KMS-11 (cell line): ENCODE results near the gene CDC42EP1.

Experiments
- H2AFZ ChIP-seq: fragments of 200-600 bp; sonication (generic); 2 replicates; pipeline ENCODE4 v1.6.1; 2016; ENCODE audit warnings: antibody characterized with exemption, mixed run types, low read depth
- H3K27ac ChIP-seq: fragments of 200-600 bp; sonication (generic); 2 replicates; pipeline ENCODE4 v1.6.1; 2016; ENCODE audit warnings: mild to moderate bottlenecking, mixed run types
- H3K27me3 ChIP-seq: fragments of 200-600 bp; sonication (generic); 2 replicates; pipeline ENCODE4 v1.6.1; 2017; ENCODE audit warnings: mild to moderate bottlenecking, low read depth, mixed run types, moderate library complexity; ENCODE audit not compliant: insufficient read depth
- H3K36me3 ChIP-seq: fragments of 200-600 bp; sonication (generic); 2 replicates; pipeline ENCODE4 v1.6.1; 2017; ENCODE audit warnings: mild to moderate bottlenecking, mixed run types; ENCODE audit not compliant: insufficient read depth
- H3K4me1 ChIP-seq: fragments of 200-600 bp; sonication (generic); 2 replicates; pipeline ENCODE4 v1.6.1; 2016; ENCODE audit warnings: mild to moderate bottlenecking, low read depth, mixed run types; ENCODE audit not compliant: poor library complexity, severe bottlenecking
- H3K4me2 ChIP-seq: fragments of 200-600 bp; sonication (generic); 2 replicates; pipeline ENCODE4 v1.7.0; 2016; ENCODE audit warnings: mild to moderate bottlenecking, mixed run types
- H3K4me3 ChIP-seq: fragments of 200-600 bp; sonication (generic); IDR thresholded peaks from 2 replicates; pipeline ENCODE4 v1.6.1; 2017; ENCODE audit warnings: low read depth, low read length, mixed read lengths; ENCODE audit not compliant: insufficient read depth
- H3K79me2 ChIP-seq: fragments of 200-600 bp; sonication (generic); 2 replicates; pipeline ENCODE4 v1.6.1; 2016; ENCODE audit warnings: low read depth, mixed run types; ENCODE audit not compliant: insufficient read depth
- H3K9ac ChIP-seq: fragments of 200-600 bp; sonication (generic); 2 replicates; pipeline ENCODE4 v1.6.1; 2016; ENCODE audit warnings: mild to moderate bottlenecking, mixed run types
- H4K20me1 ChIP-seq: fragments of 200-600 bp; sonication (generic); 2 replicates; pipeline ENCODE4 v1.6.1; 2016; ENCODE audit warnings: mild to moderate bottlenecking, mixed run types; ENCODE audit not compliant: insufficient read depth
- CTCF ChIP-seq: fragments of 200-600 bp; sonication (generic); conservative IDR thresholded peaks from 2 replicates; pipeline ENCODE4 v1.6.1; 2017; ENCODE audit warnings: low read depth, mild to moderate bottlenecking, antibody characterized with exemption, low read length, moderate library complexity, mixed read lengths

Gene CDC42EP1

GRCh38 chr22:37566329-37566837 is 6.1 kb downstream of the CDC42EP1 start:
- H3K27ac ChIP-seq, result no peak overlapping the region
- H2AFZ ChIP-seq, result no peak overlapping the region
- peaks cover 15% of the 10 kb centered on the region for H3K4me1 ChIP-seq
- no peaks in the 10 kb centered on the region for H4K20me1 ChIP-seq
- no peak for TF ChIP-seq CTCF
- no peaks in the 10 kb centered on the region for H3K79me2 ChIP-seq
- H3K36me3 ChIP-seq, result no peaks in the 10 kb centered on the region
- no peak overlapping the region for H3K4me3 ChIP-seq
- peaks cover 46% of the 10 kb centered on the region for H3K27me3 ChIP-seq
- no peak overlapping the region for H3K9ac ChIP-seq
- H3K4me2 ChIP-seq, result peak overlapping the region; percentile 29; the same call in 1 of the 2 replicates

GRCh38 chr22:37566903-37567798 is 6.9 kb downstream of the CDC42EP1 start:
- Histone ChIP-seq H3K36me3 (no peaks in the 10 kb centered on the region), H3K27me3 (peaks cover 43% of the 10 kb centered on the region; the same call in 1 of the 2 replicates), H4K20me1 (no peaks in the 10 kb centered on the region), H3K9ac (no peak overlapping the region), H3K79me2 (no peaks in the 10 kb centered on the region), H3K4me1 (peaks cover 7% of the 10 kb centered on the region), H3K4me3 (no peak overlapping the region), H3K4me2 (peak overlapping the region; percentile 29; the same call in 1 of the 2 replicates), H3K27ac (no peak overlapping the region), H2AFZ (no peak overlapping the region)
- peak; percentile 90 for TF ChIP-seq CTCF

GRCh38 chr22:37568012-37568411 is 7.7 kb downstream of the CDC42EP1 start:
- Histone ChIP-seq H3K36me3 (no peaks in the 10 kb centered on the region), H3K27me3 (peaks cover 47% of the 10 kb centered on the region; the same call in 1 of the 2 replicates), H3K4me2 (no peak overlapping the region), H3K27ac (no peak overlapping the region), H3K4me3 (no peak overlapping the region), H4K20me1 (no peaks in the 10 kb centered on the region), H3K4me1 (peaks cover 7% of the 10 kb centered on the region), H3K79me2 (no peaks in the 10 kb centered on the region), H2AFZ (no peak overlapping the region), H3K9ac (no peak overlapping the region)
- TF ChIP-seq CTCF, result no peak

- Histone ChIP-seq H3K27ac (no peak overlapping the region), H3K9ac (no peak overlapping the region)
These were observed 8.2 kb downstream of the CDC42EP1 start for GRCh38 chr22:37568448-37569008.

More at GRCh38 chr22:37568448-37569008, 8.2 kb downstream of the CDC42EP1 start:
- H3K27me3 ChIP-seq, result peaks cover 47% of the 10 kb centered on the region
- H4K20me1 ChIP-seq, result no peaks in the 10 kb centered on the region
- peaks cover 7% of the 10 kb centered on the region for H3K4me1 ChIP-seq
- no peak overlapping the region for H3K4me2 ChIP-seq
- H3K79me2 ChIP-seq, result no peaks in the 10 kb centered on the region
- no peak overlapping the region for H3K4me3 ChIP-seq
- no peak for TF ChIP-seq CTCF
- no peaks in the 10 kb centered on the region for H3K36me3 ChIP-seq
- H2AFZ ChIP-seq, result no peak overlapping the region
